Glomerular endothelial cell (primary cell): ENCODE measurements around the gene ZNF385C. TPM values are rescaled to one million over a fixed set of nuclear protein-coding genes. Genes with fewer than 3 reads are reported as not detected.

Experiments
- DNase-seq: peaks from one replicate; pipeline ENCODE4 v3.0.0-alpha.2; 2011; ENCODE audit warnings: low read depth, low spot score; ENCODE audit errors: extremely low read depth
- total RNA-seq: library from RNA; depleted of rRNA; stranded (reverse); fragments of >200 nt; gene quantifications from 2 replicates; pipeline ENCODE4 v1.2.3, GENCODE V29; 2015

ZNF385C gene
- total RNA-seq, 1 donor from 2014 or later, result not detected

DNA sequence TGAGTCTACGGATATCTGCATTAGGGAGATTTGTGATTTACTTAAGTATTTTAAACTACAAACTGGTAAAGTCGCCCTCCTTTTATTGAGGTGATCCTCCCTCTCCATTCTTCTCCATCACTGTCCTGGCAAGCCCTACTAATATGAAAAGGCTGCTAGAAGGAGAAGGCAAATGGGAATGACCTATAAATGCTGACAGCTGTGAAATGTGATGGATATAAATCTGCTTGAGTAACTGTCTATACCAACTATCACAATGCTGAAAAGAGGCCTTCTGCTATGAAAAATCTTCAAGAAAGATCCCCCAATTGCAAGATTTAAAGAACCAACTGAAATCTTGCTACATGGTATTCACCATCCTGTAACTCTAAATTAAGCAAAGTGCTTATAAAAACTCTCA is 96.5 kb downstream of the ZNF385C start:
- no peak for DNase-seq

DNA sequence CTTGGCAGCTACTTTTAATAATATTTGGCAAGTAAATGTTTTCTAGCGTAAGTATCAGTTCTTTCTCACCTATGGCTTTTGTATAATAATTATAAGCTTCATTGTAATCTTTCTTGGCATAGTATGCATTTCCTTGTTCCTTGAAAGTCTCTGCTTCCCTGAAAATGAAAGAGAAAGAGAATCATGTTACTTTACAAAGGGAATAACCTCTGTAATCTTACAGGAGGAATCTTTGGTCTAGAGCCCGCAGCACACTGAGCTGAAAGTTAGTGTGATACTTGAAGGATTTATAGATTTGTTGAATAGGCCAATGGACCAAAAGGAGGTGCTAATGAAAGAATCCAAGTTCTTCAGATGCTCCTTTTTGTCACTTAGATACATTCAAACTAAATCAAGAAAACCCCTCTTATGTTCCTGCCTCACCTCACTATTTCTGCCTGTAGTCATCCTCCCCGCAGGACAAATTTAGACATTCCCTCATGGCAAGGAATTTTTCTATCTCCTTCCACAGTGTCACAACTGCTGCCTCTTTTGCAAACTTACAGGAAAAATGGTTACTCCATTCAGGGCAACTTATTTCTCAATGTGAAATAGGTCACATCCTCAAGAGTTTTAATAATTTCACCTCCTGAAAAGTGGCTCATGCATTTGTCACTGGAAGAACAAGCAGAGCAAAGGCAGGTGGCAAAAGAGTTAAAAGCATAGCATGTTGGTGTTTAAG is 97.7 kb downstream of the ZNF385C start:
- no peak for DNase-seq

DNA sequence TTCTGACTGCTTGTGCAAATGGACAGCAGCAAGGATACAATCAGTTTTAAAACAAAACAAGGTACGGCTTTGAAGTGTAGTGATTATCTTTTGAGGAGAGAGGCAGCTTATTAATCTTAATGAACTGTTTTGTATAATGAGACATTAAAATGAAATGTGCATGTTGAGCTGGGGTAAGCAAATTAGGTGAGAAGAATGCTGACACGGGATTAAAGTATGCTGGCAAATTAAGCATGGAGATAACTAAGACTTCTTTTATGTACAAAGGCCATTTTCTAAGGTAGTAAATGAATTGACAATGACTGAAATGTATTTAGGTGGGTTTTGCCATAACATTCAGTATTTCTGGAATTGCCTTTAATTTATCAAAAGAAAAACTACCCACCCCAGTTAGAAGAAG is 99.8 kb downstream of the ZNF385C start:
- DNase-seq, result no peak

DNA sequence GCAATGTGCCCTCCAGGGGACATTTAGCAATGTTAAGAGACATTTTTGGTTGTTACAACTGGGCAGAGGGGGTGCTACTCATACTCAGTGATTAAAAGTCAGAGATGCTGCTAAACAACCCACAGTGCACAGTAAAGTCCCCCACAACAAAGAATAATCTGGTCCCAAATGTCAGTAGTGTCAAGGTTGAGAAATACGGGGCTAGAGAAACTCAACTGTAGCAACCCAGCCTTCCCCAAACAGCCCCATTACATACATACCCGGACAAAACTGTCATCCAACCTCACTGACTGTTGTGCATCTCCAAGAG is 101.5 kb downstream of the ZNF385C start:
- no peak for DNase-seq

DNA sequence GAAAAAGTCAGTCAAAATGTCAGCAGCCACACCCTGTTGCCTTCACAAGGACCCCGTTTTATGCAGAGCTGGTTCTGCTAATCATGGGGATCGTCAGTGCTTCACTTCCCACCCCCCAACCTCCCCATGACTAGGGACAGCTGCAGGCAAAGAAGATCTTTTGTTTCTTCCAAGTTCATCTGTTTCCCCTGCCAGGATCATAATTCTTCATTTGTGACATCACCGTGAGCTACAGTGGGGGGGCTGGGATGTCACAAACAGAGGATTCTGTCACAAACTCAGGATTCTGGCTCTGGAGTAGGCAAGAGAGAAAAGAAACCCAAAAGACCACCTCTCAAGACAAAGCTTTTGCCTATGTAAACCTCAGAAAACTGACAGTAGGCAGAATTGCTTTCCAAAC is 105.7 kb downstream of the ZNF385C start:
- no peak for DNase-seq

DNA sequence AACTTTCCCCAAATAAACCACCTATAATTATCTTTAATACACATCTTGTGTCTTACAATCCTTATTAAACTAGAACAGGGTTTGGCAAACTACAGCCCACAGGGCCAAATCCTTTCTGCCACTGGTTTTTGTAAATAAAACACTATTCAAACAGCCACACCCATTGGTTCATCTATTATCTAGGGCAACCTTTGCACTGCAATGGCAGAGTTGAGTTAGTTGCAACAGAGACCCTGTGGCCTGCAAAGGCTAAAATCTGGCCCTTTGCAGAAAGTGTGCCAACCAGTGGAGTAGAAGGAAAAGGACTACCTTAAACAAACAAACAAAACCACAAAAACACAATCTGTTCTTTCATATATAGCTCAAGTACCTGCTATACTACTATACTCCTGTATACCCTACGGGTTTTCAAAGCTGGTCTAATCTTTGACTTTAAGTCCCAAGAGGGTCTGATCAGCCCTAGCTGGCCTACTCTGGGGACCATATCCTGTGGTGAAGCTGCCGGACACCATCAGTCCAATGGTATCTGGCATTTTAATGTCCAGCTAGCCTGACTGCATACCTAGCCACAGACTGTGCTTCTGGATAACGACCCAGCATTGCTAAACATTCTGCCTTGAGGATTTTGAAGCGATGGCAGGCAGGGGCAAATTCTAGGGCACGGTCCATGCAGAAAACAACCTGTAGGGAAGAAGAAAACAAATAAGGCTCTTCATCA is 108.4 kb downstream of the ZNF385C start:
- DNase-seq, result no peak

DNA sequence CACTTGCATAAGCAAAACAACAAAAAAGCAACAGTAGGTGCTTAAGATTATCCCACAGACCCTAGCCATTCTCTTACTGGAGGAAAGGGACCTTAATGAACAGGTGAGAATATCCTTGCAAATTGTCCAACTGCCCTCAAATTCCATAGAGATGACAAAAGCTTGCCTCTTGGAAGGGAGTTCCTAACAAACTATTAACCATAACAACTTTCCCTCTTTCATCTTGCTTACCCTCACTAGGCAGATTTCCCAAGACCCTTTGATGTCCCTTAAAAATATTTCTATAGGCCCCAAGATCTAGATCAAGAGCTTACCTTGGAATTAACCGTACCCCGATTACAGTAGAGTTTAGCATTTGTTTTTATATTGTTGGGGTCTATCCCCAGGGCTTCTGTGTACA is 109.9 kb downstream of the ZNF385C start:
- DNase-seq, result no peak

DNA sequence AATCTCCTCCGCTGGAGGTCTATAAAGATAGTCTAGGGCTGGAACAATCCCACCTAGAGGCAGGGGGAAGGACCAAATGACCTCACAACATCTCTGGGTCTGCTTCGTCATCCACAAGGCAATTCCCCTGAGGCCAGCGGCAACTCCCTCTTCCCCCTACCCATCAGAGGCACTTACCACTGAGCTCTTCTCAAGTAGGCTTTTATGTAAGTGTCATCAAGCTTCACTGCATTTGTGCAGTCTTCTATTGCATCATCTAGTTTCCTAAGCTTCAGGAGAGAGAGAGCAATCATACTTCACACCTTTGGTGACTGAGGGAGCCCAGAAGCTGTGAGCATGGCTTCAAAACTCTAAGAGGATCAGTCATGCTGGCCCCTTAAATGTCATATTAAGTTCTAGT is 110.6 kb downstream of the ZNF385C start:
- DNase-seq, result no peak

DNA sequence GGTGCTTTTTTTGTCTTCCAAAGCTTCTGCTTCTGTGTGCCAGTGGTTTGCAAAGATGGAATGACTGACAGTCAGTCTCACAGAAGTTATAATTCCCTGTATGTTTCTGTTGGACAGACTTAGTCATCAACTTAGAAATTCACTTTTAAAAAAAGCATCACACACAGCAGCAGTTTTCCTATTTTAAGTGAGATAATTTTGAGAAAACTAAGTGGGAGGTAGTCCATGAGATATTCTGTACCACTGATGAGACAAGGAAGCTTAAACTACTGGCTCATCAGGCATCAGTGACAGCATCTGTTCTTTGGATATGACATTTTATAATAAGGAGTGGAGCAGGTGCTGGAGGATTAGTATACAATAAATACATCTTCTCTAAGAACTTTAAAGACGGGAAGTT is 111.6 kb downstream of the ZNF385C start:
- no peak for DNase-seq

DNA sequence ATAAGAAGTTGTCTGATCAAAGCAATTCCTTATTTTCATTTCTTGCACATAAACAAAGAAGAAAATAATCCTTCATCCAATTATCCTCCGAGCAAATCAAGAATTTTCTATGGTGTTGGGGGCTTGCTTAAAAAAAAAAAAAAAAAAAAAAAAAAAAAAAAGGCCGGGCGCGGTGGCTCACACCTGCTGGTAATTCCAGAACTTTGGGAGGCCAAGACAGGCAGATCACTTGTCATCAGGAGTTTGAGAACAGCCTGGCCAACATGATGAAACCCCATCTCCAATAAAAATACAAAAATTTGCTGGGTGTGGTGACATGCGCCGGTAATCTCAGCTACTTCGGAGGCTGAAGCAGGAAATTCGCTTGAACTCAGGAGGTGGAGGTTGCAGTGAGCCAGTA is 112.4 kb downstream of the ZNF385C start:
- DNase-seq, result no peak

DNA sequence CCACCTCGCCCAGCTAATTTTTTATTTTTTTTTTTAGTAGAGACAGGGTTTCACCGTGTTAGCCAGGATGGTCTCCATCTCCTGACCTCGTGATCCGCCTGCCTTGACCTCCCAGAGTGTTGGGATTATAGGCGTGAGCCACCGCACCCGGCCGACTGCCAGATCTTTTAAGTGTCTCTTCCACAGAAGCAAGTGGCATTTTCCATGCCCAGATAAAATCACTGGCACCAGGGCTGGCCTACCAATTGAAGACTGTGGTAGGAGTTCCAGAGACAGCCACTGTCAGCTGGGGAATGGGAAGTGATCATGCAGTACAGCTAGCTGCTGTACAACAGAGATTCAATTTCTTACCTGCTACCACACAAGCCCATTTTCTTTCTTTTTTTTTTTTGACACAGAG is 113.8 kb downstream of the ZNF385C start:
- no peak for DNase-seq

DNA sequence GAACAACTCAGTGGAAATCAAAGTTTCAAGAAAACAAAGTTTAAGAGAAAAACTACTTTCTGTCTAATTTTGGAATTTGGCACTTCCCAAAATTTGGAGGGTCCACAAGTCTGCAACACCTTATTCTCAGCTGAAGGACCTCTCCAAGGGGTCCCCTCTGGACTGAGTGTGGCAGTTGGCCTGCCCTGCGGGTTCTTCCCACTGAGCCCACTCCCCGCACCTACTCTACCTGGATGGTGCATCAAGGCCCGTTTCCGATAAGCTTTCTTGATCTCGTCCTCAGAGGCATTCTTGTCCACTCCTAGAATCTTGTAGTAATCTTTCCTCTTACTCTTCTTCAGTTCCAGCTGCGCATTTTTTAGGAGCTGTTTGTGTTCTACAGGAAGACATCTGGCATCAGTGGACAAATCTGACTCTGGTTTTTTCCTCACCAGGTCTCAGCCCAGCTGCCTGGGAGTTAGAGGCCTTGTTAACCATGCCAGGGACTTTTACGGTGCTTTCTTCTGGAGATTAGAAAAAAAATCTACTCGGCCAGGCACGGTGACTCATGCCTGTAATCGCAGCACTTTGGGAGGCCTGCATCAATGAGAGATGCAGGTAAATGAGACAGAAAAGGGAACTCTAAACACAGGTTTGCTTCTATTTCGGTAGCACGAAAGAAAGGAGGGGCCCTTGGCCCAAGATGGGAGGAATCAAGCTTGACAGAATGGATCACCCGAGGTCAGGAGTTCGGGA is 116.1 kb downstream of the ZNF385C start:
- DNase-seq, result no peak

DNA sequence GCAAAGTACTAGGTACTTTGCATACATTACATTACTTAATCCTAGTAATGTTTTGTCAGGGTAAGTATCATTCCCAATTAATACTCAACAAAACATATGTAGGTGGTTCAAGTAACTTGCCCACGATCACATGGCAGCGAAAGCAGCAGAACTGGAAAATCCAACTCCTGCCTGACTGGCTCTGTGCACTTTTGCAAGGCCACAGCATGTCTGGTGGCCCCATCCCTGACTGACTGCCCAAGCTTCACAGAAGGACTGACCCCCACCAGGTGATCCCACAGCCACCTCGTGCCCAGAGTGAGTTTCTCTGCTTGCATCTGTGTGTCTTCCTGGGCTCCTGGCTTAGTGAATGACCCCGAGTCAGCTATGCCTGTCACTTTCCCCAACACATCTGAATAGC is 120.3 kb downstream of the ZNF385C start:
- DNase-seq, result no peak

DNA sequence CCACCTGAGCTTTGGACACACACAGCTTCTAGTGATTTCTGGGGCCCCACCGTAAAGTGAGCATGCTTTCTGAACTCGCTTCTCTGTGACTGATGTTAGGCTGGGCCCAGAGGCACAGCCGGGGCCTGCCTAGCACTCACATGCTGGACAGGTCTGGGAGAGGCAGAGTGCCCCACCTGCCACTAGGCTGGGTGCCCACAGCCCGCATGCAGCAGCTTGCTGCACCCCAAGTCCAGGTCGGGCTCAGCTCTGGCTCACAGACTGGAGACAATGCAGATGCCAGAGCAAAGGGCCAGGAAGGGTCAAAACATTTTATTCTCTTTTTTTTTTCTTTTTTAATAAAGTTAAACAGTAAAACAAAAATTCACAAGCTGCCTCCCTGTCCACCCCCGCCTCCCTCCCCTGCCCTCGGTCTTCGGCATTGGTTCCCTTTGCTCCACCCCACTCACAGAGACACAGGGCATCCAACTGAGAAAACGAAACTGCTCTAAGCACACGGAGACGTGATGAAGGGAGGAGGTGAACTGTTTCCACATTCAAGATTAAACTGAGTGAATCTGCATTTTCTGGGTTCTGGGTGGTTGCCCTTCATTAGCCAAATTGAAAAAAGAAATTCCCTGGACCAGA is 122.0 kb downstream of the ZNF385C start:
- no peak for DNase-seq

Other genes starting within 250 kb of the ZNF385C start
- 15.4 and 15.8 TPM in 2 replicates for gene KLHL11, start 233.1 kb downstream of the ZNF385C start, total RNA-seq
- gene ACLY, start 179.5 kb downstream of the ZNF385C start, total RNA-seq, result 286 and 388 TPM in 2 replicates
- gene ODAD4, start 167.9 kb downstream of the ZNF385C start, total RNA-seq, result 0.15 and 0.58 TPM in 2 replicates
- 79.3 and 97.1 TPM in 2 replicates for gene CNP, start 131.7 kb downstream of the ZNF385C start, total RNA-seq
- gene DNAJC7, start 81.0 kb downstream of the ZNF385C start, total RNA-seq, result 76.2 and 77.3 TPM in 2 replicates
- 90.9 and 95.7 TPM in 2 replicates for gene NKIRAS2, start 78.4 kb downstream of the ZNF385C start, total RNA-seq
- gene C17orf113, start 47.9 kb downstream of the ZNF385C start, total RNA-seq, result 0.70 TPM in 1 of 2 replicates, not detected in the other
- gene DHX58, start 14.2 kb upstream of the ZNF385C start, total RNA-seq, result 6.5 and 11.3 TPM in 2 replicates
- 24.1 and 26.2 TPM in 2 replicates for gene KAT2A, start 22.9 kb upstream of the ZNF385C start, total RNA-seq
- not detected in 2 replicates for gene HSPB9, start 24.3 kb upstream of the ZNF385C start, total RNA-seq
- gene RAB5C, start 56.5 kb upstream of the ZNF385C start, total RNA-seq, result 224 and 227 TPM in 2 replicates
- gene KCNH4, start 82.7 kb upstream of the ZNF385C start, total RNA-seq, result 0.05 and 0.70 TPM in 2 replicates
- gene HCRT, start 87.0 kb upstream of the ZNF385C start, total RNA-seq, result not detected in 2 replicates
- gene GHDC, start 96.0 kb upstream of the ZNF385C start, total RNA-seq, result 13.7 and 14.3 TPM in 2 replicates
- 31.0 and 48.5 TPM in 2 replicates for gene STAT5B, start 177.9 kb upstream of the ZNF385C start, total RNA-seq
- gene STAT5A, start 190.0 kb upstream of the ZNF385C start, total RNA-seq, result 14.6 and 21.9 TPM in 2 replicates